OCI-LY7 (cell line): ENCODE results near the gene ORAI1. TPM values are rescaled to one million over a fixed set of nuclear protein-coding genes. Genes with fewer than 3 reads are reported as not detected.
"Not testable (repeated sequence)": the region's sequence is repeated elsewhere in the genome, so short reads cannot be mapped to it uniquely, and the experiment has no call there.

Experiments used
- BruUV-seq: library from RNA; stranded (reverse); fragments of 400-500 nt; replicated peaks from 2 replicates; lab custom pipeline; 2021; lab: Mats Ljungman, UMichigan
- CTCF ChIA-PET: fragments of 300-600 bp; sonication (Branson Sonifier 250); formaldehyde crosslinking; loops from one replicate; lab custom pipeline; 2022; ENCODE audit warnings: antibody characterized with exemption; ENCODE audit not compliant: unreplicated experiment; lab: Charles Lee
- POLR2A ChIA-PET: fragments of 300-600 bp; sonication (Branson Sonifier 250); formaldehyde crosslinking; loops from one replicate; lab custom pipeline; 2022; ENCODE audit warnings: antibody characterized with exemption; lab: Charles Lee
- DNase-seq: peaks from one replicate; pipeline ENCODE4 v3.0.0-alpha.2; 2015; ENCODE audit warnings: low spot score
- H2AFZ ChIP-seq: fragments of 200-600 bp; sonication (generic), shearing (Covaris generic); 2 replicates; pipeline ENCODE4 v1.6.1; 2014; ENCODE audit warnings: mild to moderate bottlenecking, antibody characterized with exemption, low read length, moderate library complexity
- H3K27ac ChIP-seq: fragments of 200-600 bp; sonication (generic); 2 replicates; pipeline ENCODE4 v1.5.1; 2014; ENCODE audit warnings: mixed run types, low read depth, mild to moderate bottlenecking, moderate library complexity, low read length, inconsistent platforms; ENCODE audit not compliant: poor library complexity, severe bottlenecking
- H3K36me3 ChIP-seq: fragments of 200-600 bp; sonication (generic); 2 replicates; pipeline ENCODE4 v1.6.1; 2014; ENCODE audit warnings: mild to moderate bottlenecking, antibody characterized with exemption, low read length, moderate library complexity, mixed read lengths; ENCODE audit not compliant: insufficient read depth
- H3K4me1 ChIP-seq: fragments of 200-600 bp; sonication (generic); 2 replicates; pipeline ENCODE4 v1.5.1; 2014; ENCODE audit warnings: mild to moderate bottlenecking, low read length; ENCODE audit not compliant: insufficient read depth, poor library complexity, severe bottlenecking
- H3K4me2 ChIP-seq: fragments of 200-600 bp; sonication (generic); 2 replicates; pipeline ENCODE4 v1.6.1; 2014; ENCODE audit warnings: mild to moderate bottlenecking, low read length
- H3K4me3 ChIP-seq: fragments of 200-600 bp; sonication (generic); 2 replicates; pipeline ENCODE4 v1.5.1; 2014; ENCODE audit warnings: mild to moderate bottlenecking, low read depth, low read length; ENCODE audit not compliant: poor library complexity, severe bottlenecking
- H3K79me2 ChIP-seq: fragments of 200-600 bp; sonication (generic); 2 replicates; pipeline ENCODE4 v1.6.1; 2016; ENCODE audit warnings: low read depth, mild to moderate bottlenecking, low read length, moderate library complexity, mixed read lengths; ENCODE audit not compliant: insufficient read depth
- H3K9me2 ChIP-seq: fragments of 200-600 bp; sonication (generic); 2 replicates; pipeline ENCODE4 v1.6.1; 2016; ENCODE audit warnings: mild to moderate bottlenecking, low read length, mixed read lengths; ENCODE audit not compliant: insufficient read depth
- H3K9me3 ChIP-seq: fragments of 200-600 bp; sonication (generic); 2 replicates; pipeline ENCODE4 v1.6.1; 2014; ENCODE audit warnings: mild to moderate bottlenecking, mixed run types, low read length, mixed read lengths
- H4K20me1 ChIP-seq: fragments of 200-600 bp; sonication (generic); 2 replicates; pipeline ENCODE4 v1.6.1; 2014; ENCODE audit warnings: mild to moderate bottlenecking, antibody characterized with exemption, low read length, moderate library complexity, mixed read lengths; ENCODE audit not compliant: insufficient read depth
- EZH2phosphoT487 ChIP-seq: fragments of 200-600 bp; sonication (generic); IDR thresholded peaks from 2 replicates; pipeline ENCODE4 v1.6.1; 2018; ENCODE audit warnings: low read depth, borderline replicate concordance, mild to moderate bottlenecking, mixed run types, antibody characterized with exemption, low read length, moderate library complexity, mixed read lengths
- intact Hi-C: fragments of 100-400 bp; cut with micrococcal nuclease; formaldehyde crosslinking; loops from one replicate; pipeline ENCODE4 v1.10.0; 2022; ENCODE audit not compliant: unreplicated experiment
- total RNA-seq, 2 experiments: library from RNA; depleted of rRNA in 1 of 2; stranded (reverse); fragments of >200 nt in 1 of 2; shearing (Covaris generic) in 1 of 2; gene quantifications; 2 replicates each; pipeline ENCODE4 v1.2.3, GENCODE V29; 2014 to 2022
- TF ChIP-seq, protein P1 (sequence below): fragments of 200-600 bp; sonication (generic); conservative IDR thresholded peaks from 2 replicates; pipeline ENCODE4 v1.5.1; 2014; ENCODE audit warnings: mild to moderate bottlenecking, antibody characterized with exemption, low read length, moderate library complexity, mixed read lengths

The ORAI1 gene
- total RNA-seq, 2 experiments from 2014 or later = 9.5 to 19.1 TPM

GRCh38 chr12:121663610-121663929 lies 37.2 kb downstream of the ORAI1 start:
- H3K79me2 ChIP-seq = peaks cover 10% of the 10 kb centered on the region; the same call in 1 of the 2 replicates
- ChIA-PET POLR2A (interaction anchor here (0.9 to 1.0 kb wide), 2 partner anchors 27 to 36 kb away, joined by 3 read pairs; no protein-coding TSS in a partner anchor), CTCF (no interaction called here)
- no peak for DNase-seq
- H3K36me3 ChIP-seq = no peaks in the 10 kb centered on the region
- no peaks in the 10 kb centered on the region for H4K20me1 ChIP-seq
- H3K4me3 ChIP-seq = peak overlapping the region; percentile 72
- no peaks in the 10 kb centered on the region for H3K9me3 ChIP-seq
- TF ChIP-seq, protein P1, sequence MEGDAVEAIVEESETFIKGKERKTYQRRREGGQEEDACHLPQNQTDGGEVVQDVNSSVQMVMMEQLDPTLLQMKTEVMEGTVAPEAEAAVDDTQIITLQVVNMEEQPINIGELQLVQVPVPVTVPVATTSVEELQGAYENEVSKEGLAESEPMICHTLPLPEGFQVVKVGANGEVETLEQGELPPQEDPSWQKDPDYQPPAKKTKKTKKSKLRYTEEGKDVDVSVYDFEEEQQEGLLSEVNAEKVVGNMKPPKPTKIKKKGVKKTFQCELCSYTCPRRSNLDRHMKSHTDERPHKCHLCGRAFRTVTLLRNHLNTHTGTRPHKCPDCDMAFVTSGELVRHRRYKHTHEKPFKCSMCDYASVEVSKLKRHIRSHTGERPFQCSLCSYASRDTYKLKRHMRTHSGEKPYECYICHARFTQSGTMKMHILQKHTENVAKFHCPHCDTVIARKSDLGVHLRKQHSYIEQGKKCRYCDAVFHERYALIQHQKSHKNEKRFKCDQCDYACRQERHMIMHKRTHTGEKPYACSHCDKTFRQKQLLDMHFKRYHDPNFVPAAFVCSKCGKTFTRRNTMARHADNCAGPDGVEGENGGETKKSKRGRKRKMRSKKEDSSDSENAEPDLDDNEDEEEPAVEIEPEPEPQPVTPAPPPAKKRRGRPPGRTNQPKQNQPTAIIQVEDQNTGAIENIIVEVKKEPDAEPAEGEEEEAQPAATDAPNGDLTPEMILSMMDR = no peak
- no peak for TF ChIP-seq EZH2phosphoT487
- intact Hi-C loops = no loop called here
- H3K4me1 ChIP-seq = peaks cover 17% of the 10 kb centered on the region
- peak overlapping the region; percentile 56 for H3K4me2 ChIP-seq
- BruUV-seq = no TSS peak
- no peaks in the 10 kb centered on the region for H3K9me2 ChIP-seq
- H2AFZ ChIP-seq = peak overlapping the region; percentile 89
- peak overlapping the region; percentile 54 for H3K27ac ChIP-seq

DNA sequence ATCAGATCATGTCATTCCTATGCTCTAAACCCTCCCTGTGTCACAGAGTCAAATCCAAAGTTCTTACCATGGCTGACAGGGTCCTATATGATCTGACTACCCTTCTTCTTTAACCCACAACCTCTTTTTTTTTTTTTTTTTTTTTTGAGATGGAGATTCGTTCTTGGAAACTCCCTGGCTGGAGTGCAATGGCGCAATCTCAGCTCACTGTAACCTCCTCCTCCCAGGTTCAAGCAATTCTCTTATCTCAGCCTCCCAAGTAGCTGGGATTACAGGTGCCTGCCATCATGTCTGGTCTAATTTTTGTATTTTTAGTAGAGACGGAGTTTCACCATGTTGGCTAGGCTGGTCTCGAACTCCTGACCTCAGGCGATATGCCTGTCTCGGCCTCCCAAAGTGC lies 40.5 kb downstream of the ORAI1 start:
- POLR2A ChIA-PET = interaction anchor here (0.6 kb wide), 1 partner anchor 42 kb away, joined by 4 read pairs; no protein-coding TSS in a partner anchor

GRCh38 chr12:121668750-121669520 lies 42.6 kb downstream of the ORAI1 start:
- BruUV-seq = no TSS peak
- ChIA-PET CTCF (interaction anchor here (0.5 kb wide), 1 partner anchor 32 kb away, joined by 3 read pairs; no protein-coding TSS in a partner anchor), POLR2A (interaction anchor here (0.6 to 0.7 kb wide), 3 partner anchors 42 to 1479 kb away, joined by 3 to 7 read pairs (median 4); partner anchors contain the start of gene ORAI1)
- peak; percentile 70 for DNase-seq
- Histone ChIP-seq H3K36me3 (no peaks in the 10 kb centered on the region), H3K27ac (no peak overlapping the region), H3K9me3 (no peaks in the 10 kb centered on the region), H3K4me3 (no peak overlapping the region), H3K9me2 (no peaks in the 10 kb centered on the region), H3K79me2 (peaks cover 10% of the 10 kb centered on the region; the same call in 1 of the 2 replicates), H3K4me2 (no peak overlapping the region), H2AFZ (no peak overlapping the region), H4K20me1 (no peaks in the 10 kb centered on the region), H3K4me1 (peaks cover 30% of the 10 kb centered on the region)
- no peak for TF ChIP-seq EZH2phosphoT487
- TF ChIP-seq, protein P1 = peak; percentile 86
- intact Hi-C loops = loop anchor here (1.0 kb wide), 1 partner anchor 117 kb away; no protein-coding TSS in a partner anchor

More for the DNA sequence above, 40.5 kb downstream of the ORAI1 start:
- intact Hi-C loops, H3K36me3 ChIP-seq, CTCF ChIA-PET, H3K27ac ChIP-seq, H4K20me1 ChIP-seq, BruUV-seq, H3K4me3 ChIP-seq, H2AFZ ChIP-seq, H3K9me2 ChIP-seq, H3K4me2 ChIP-seq, H3K9me3 ChIP-seq, DNase-seq: not testable (repeated sequence)
- peaks cover 22% of the 10 kb centered on the region for H3K4me1 ChIP-seq
- H3K79me2 ChIP-seq = peaks cover 10% of the 10 kb centered on the region; the same call in 1 of the 2 replicates
